Rectal smooth muscle tissue (tissue), 1 donor: ENCODE measurements around the gene OBP2A.

Experiments
- H3K27ac ChIP-seq: one replicate; pipeline ENCODE4 v1.7.0; 2013; ENCODE audit warnings: low read depth, low read length, inconsistent platforms
- H3K27me3 ChIP-seq: one replicate; pipeline ENCODE4 v1.7.0; 2013; ENCODE audit warnings: low read length; ENCODE audit not compliant: control insufficient read depth, insufficient read depth
- H3K36me3 ChIP-seq: one replicate; pipeline ENCODE4 v1.7.0; 2013; ENCODE audit warnings: low read length; ENCODE audit not compliant: control insufficient read depth, insufficient read depth
- H3K4me1 ChIP-seq: one replicate; pipeline ENCODE4 v1.7.0; 2013; ENCODE audit warnings: low read length; ENCODE audit not compliant: control insufficient read depth, insufficient read depth
- H3K4me3 ChIP-seq: one replicate; pipeline ENCODE4 v1.7.0; 2013; ENCODE audit warnings: low read length
- H3K9ac ChIP-seq: one replicate; pipeline ENCODE4 v1.7.0; 2013; ENCODE audit warnings: low read length

The OBP2A gene

DNA sequence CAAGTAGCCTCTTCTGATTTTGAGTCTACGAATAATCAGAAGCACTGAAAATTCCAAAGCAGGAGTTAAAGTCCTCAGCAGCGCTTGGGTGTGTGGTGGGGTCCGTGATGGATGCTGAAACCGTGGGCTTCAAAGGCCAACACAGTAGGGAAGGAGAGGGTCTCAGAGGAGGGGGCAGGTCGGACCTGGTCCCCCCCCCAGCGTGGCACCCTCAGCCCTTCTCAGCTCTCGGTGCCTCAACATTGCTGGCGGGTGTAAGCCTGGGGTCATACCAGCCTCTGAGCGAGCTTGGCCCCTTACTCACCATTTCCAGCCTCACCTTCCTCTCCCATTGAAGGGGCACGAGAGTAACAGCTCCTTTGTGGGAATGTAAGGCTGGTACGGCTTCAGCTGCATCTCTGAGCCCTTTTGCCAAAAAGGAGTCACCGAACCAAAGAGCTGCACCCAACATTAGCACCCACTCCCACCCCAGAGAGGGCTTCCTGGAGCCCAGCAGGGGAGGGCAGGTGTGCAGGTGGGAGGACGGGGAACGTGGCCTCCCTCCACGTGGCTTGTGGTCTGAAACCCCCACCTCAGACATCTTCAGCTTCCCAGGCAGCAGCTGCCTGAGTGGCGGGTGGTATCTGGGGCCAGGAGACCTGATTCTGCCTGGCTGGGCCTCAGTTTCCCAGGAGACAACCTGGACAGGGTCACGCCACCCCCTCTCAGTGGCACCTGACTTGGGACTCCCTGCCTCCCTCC is 31.4 kb upstream of the OBP2A start:
- H3K27ac ChIP-seq: no peak overlapping the region
- H3K36me3 ChIP-seq: no peaks in the 10 kb centered on the region
- H3K27me3 ChIP-seq: no peaks in the 10 kb centered on the region
- no peak overlapping the region for H3K9ac ChIP-seq
- H3K4me3 ChIP-seq: no peak overlapping the region
- no peaks in the 10 kb centered on the region for H3K4me1 ChIP-seq

DNA sequence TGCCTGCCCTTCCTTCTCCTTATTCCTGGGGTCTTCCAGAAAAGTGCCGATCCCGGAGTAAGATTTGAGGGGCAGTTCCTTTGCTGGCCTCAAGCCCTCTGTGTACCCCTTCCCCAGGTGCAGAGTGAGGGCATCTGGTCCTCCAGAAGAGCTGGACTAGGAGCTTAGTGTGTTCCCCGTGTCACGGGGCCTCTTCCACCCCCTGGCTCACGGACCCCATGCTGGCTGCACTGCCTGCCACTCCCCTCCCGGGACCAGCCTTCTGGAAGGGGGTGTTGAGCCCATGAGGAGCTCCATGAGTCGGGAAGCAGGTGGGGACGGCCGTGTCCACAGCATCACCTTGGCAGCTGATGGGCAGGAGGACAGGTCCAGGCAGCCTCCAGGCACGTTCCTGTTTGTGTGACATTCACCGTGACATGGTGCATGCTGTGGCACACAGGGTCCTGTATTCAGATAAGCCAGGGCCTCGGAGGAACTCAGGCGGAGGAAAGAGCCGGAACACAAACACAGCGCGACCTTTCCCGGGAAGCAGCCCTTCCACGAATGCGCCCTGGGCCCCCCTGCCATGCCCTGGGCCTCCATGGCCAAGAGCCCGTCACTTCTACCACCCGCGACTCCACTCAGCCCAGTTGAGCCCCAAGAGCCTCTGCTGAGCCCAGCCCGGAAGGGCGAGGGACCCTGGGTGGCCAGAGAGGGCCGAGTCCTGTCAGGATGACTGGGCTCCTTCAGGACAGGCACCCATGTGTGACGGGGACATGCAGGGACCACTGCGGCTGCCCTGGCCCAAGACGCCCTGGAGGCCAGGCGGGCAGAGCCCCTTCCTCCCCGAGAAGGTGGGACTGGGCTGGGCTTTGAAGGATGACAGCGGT is 30.6 kb upstream of the OBP2A start:
- H3K4me1 ChIP-seq: no peaks in the 10 kb centered on the region
- H3K4me3 ChIP-seq: no peak overlapping the region
- H3K9ac ChIP-seq: no peak overlapping the region
- H3K27ac ChIP-seq: no peak overlapping the region
- no peaks in the 10 kb centered on the region for H3K36me3 ChIP-seq
- no peaks in the 10 kb centered on the region for H3K27me3 ChIP-seq

DNA sequence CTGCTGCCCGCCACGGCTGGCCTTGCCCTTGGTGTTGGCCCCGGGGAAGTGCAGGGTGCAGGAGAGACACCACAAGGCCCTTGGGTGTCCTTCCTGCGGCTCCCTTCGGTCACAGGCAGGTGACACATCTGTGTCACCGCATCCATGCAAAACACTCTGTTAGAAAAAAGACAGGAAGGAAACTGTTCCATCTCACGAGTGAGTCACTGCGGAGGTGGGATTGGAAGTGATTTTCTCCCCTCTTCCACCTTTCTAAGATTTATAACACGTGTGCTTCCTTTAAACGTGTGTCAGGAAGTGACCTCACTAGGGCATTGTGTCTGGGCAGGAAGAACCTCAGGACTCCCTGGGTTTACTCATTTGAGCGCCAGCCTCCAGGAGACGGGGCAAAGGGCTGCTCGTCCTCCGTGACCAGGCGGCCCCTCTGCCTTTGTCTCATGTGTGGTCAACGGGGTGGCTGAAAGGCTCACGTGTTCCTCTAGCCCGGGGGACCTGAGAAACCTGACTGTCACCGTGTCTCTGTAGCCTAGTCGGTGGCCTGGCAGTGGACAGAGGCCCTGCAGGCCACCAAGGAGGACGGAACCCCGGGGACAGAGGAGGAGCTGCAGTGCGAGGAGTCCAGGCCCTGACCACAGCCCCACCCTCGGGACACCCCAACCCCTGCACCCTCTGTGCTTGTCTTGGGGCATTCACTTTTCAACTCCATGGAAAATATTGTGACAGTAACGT is 29.6 kb upstream of the OBP2A start:
- H3K9ac ChIP-seq: no peak overlapping the region
- H3K27me3 ChIP-seq: no peaks in the 10 kb centered on the region
- no peaks in the 10 kb centered on the region for H3K36me3 ChIP-seq
- H3K27ac ChIP-seq: no peak overlapping the region
- no peak overlapping the region for H3K4me3 ChIP-seq
- no peaks in the 10 kb centered on the region for H3K4me1 ChIP-seq

GRCh38 chr9:135517407-135517822 is 28.5 kb upstream of the OBP2A start:
- no peak overlapping the region for H3K4me3 ChIP-seq
- H3K27ac ChIP-seq: no peak overlapping the region
- H3K9ac ChIP-seq: no peak overlapping the region
- H3K4me1 ChIP-seq: no peaks in the 10 kb centered on the region
- H3K36me3 ChIP-seq: no peaks in the 10 kb centered on the region
- no peaks in the 10 kb centered on the region for H3K27me3 ChIP-seq

DNA sequence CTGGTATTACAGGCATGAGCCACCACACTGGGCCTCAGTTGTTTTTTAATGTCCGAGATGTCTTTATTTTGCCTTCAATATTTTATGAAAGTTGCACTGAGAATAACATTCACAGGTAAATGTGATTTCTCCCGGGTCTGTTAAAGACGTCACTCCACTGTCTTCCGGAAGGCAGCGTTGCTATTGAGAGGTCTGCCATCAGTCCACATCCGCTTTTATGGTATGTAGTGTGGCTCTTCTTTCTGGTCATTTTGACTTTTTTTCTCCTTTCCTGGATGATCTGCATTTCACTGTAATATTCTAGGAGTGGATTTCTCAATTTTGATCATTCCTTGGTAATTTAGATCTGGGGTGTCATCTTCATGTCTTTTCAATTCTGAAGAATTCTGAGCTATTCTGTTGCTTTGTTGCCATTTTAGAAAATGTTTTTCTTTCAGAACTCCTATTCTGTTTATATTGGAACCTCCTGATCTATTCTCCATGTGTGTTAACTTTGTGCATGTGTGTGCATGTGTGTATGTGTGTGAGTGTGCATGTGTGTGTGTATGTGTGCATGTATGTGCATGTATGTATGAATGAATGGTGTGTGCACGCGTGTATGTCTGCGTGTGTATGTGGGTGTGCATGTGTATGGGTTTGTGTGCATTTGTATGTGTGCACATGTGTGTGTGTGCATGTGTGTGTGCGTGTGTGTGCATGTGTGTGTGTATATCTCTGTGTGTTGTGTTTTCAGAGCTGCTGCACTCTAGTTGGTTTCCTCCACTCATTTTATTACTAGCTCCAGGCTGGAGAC is 26.6 kb upstream of the OBP2A start:
- H3K36me3 ChIP-seq: no peaks in the 10 kb centered on the region
- no peak overlapping the region for H3K4me3 ChIP-seq
- no peak overlapping the region for H3K27ac ChIP-seq
- H3K27me3 ChIP-seq: no peaks in the 10 kb centered on the region
- H3K9ac ChIP-seq: no peak overlapping the region
- H3K4me1 ChIP-seq: no peaks in the 10 kb centered on the region

DNA sequence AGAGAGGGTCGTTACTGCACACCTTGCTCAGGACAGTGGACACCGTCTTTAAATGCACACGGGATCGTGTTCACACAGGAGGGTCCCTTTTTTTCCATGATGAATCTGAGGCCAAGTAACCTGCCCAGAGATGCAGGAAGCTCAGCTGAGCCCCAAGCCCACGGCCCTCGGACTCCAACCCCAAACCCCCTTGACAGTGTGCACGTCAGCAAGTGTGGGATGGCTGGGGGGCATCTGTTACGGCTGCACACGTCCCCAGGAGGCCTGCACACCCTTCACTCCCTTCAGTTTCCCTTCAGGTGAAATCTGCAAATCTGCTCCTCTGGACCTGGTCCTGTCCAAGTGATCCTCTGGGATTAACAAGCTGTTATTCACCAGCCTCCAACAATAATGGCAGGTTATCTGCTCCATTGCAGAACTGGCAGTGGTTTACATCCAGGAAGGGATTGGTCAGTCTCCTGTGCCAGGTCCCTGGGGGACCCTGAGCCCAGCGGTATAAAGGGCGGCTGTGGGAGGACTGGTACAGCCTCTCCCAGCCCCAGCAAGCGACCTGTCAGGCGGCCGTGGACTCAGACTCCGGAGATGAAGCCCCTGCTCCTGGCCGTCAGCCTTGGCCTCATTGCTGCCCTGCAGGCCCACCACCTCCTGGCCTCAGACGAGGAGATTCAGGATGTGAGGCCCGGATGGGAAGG is 24.9 kb upstream of the OBP2A start, which contains the start of gene LCN1:
TSS of gene LCN1 (plus strand) at position 525 of the 692 bp plus-strand sequence. CDS start at position 583, 58 bp downstream.
- no peaks in the 10 kb centered on the region for H3K36me3 ChIP-seq
- H3K4me1 ChIP-seq: no peaks in the 10 kb centered on the region
- no peak within 1 kb of the TSS for H3K9ac ChIP-seq
- H3K27ac ChIP-seq: no peak within 1 kb of the TSS
- H3K4me3 ChIP-seq: no peak within 1 kb of the TSS
- no peaks in the 10 kb centered on the region for H3K27me3 ChIP-seq

GRCh38 chr9:135521608-135522095 is 24.3 kb upstream of the OBP2A start:
- H3K36me3 ChIP-seq: no peaks in the 10 kb centered on the region
- H3K4me1 ChIP-seq: no peaks in the 10 kb centered on the region
- no peak overlapping the region for H3K27ac ChIP-seq
- H3K9ac ChIP-seq: no peak overlapping the region
- H3K4me3 ChIP-seq: no peak overlapping the region
- no peaks in the 10 kb centered on the region for H3K27me3 ChIP-seq

GRCh38 chr9:135522137-135522877 is 23.6 kb upstream of the OBP2A start:
- no peak overlapping the region for H3K9ac ChIP-seq
- no peak overlapping the region for H3K4me3 ChIP-seq
- H3K36me3 ChIP-seq: no peaks in the 10 kb centered on the region
- no peaks in the 10 kb centered on the region for H3K4me1 ChIP-seq
- no peak overlapping the region for H3K27ac ChIP-seq
- no peaks in the 10 kb centered on the region for H3K27me3 ChIP-seq

- H3K9ac ChIP-seq: no peak overlapping the region
- no peaks in the 10 kb centered on the region for H3K27me3 ChIP-seq
- H3K36me3 ChIP-seq: no peaks in the 10 kb centered on the region
- no peak overlapping the region for H3K27ac ChIP-seq
- H3K4me1 ChIP-seq: no peaks in the 10 kb centered on the region
- no peak overlapping the region for H3K4me3 ChIP-seq
These were observed 23.0 kb upstream of the OBP2A start for GRCh38 chr9:135522931-135523330.

DNA sequence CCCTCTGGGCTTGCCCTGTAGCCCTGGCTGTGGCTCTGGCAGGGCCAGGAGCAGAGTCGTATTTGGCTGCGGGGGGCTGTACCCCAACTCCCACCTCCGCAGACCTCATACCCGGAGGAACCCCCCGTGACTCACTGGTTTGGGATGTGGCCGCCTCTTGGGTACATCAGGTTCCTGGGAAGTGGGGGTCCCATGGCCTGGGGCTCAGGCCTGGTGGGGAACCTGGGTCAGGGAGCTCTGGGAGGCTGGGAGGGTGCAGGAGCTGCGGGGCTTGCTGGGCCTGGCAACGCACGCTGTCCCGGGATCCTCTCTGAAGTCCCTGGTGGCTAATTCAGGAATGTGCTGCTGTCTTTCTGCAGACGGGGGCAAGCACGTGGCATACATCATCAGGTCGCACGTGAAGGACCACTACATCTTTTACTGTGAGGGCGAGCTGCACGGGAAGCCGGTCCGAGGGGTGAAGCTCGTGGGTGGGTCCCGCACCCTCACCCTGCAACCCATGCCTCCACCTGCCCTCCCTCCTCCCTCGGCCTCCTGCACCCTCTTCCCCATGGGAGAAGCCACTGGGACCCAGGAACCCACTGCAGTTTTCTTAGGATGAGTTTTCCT is 22.3 kb upstream of the OBP2A start:
- H3K27ac ChIP-seq: no peak overlapping the region
- no peak overlapping the region for H3K9ac ChIP-seq
- H3K4me1 ChIP-seq: no peaks in the 10 kb centered on the region
- H3K36me3 ChIP-seq: no peaks in the 10 kb centered on the region
- no peak overlapping the region for H3K4me3 ChIP-seq
- H3K27me3 ChIP-seq: no peaks in the 10 kb centered on the region
